Measurements from ENCODE around the gene FIGN. TPM values are rescaled to one million over a fixed set of nuclear protein-coding genes. Genes with fewer than 3 reads are reported as not detected.

The FIGN gene
- total RNA-seq, 1 experiment from 2014 or later, result 1.5 TPM

GRCh38 chr2:163764566-163764965, 28.8 kb upstream of the FIGN start:
- ChIA-PET POLR2A (ENCODE audit: unreplicated experiment) (no interaction called here), CTCF (no interaction called here)
- H3K27me3 ChIP-seq (ENCODE audit: low read length), result no peaks in the 10 kb centered on the region
- no peak overlapping the region for H3K4me3 ChIP-seq (ENCODE audit: low read length)
- H2AFZ ChIP-seq (ENCODE audit: low read length), result no peak overlapping the region
- H3K79me2 ChIP-seq (ENCODE audit: low read length), result no peaks in the 10 kb centered on the region
- no peaks in the 10 kb centered on the region for H3K4me1 ChIP-seq (ENCODE audit: insufficient read depth, low read length)
- H3K9me2 ChIP-seq (replicated peaks; ENCODE audit: low read length), result no peaks in the 10 kb centered on the region
- no peak overlapping the region for H3K9ac ChIP-seq (ENCODE audit: low read length)
- TF ChIP-seq CTCF (conservative IDR thresholded peaks at IDR 0.05; ENCODE audit: low read depth, low read length) (no peak), EZH2phosphoT487 (IDR thresholded peaks at IDR 0.05; ENCODE audit: borderline replicate concordance, low read length) (no peak), EZH2 (IDR thresholded peaks at IDR 0.05; ENCODE audit: low read length, unreplicated experiment) (no peak)
- no peak overlapping the region for H3K4me2 ChIP-seq (ENCODE audit: low read length)
- DNase-seq (no peak), ATAC-seq (no peak)
- BruUV-seq (replicated peaks), result no TSS peak
- no peaks in the 10 kb centered on the region for H3K36me3 ChIP-seq (ENCODE audit: low read depth, low read length)
- intact Hi-C loops (cut with micrococcal nuclease), result no loop called here
- H4K20me1 ChIP-seq (ENCODE audit: low read length), result no peaks in the 10 kb centered on the region
- no peaks in the 10 kb centered on the region for H3F3A ChIP-seq (ENCODE audit: low read length, unreplicated experiment)
- H3K9me3 ChIP-seq (ENCODE audit: low read length), result no peaks in the 10 kb centered on the region
- no peak overlapping the region for H3K27ac ChIP-seq (ENCODE audit: low read length)

GRCh38 chr2:163759013-163759412, 23.2 kb upstream of the FIGN start:
- ChIA-PET CTCF (no interaction called here), POLR2A (ENCODE audit: unreplicated experiment) (no interaction called here)
- Histone ChIP-seq H3K4me1 (ENCODE audit: insufficient read depth, low read length) (no peaks in the 10 kb centered on the region), H3F3A (ENCODE audit: low read length, unreplicated experiment) (no peaks in the 10 kb centered on the region), H2AFZ (ENCODE audit: low read length) (no peak overlapping the region), H3K79me2 (ENCODE audit: low read length) (no peaks in the 10 kb centered on the region), H3K4me2 (ENCODE audit: low read length) (no peak overlapping the region), H3K9me3 (ENCODE audit: low read length) (no peaks in the 10 kb centered on the region), H3K4me3 (ENCODE audit: low read length) (no peak overlapping the region), H3K9me2 (replicated peaks; ENCODE audit: low read length) (no peaks in the 10 kb centered on the region), H4K20me1 (ENCODE audit: low read length) (no peaks in the 10 kb centered on the region), H3K36me3 (ENCODE audit: low read depth, low read length) (no peaks in the 10 kb centered on the region), H3K9ac (ENCODE audit: low read length) (no peak overlapping the region), H3K27me3 (ENCODE audit: low read length) (no peaks in the 10 kb centered on the region), H3K27ac (ENCODE audit: low read length) (no peak overlapping the region)
- ATAC-seq (no peak), DNase-seq (no peak)
- TF ChIP-seq EZH2 (IDR thresholded peaks at IDR 0.05; ENCODE audit: low read length, unreplicated experiment), result no peak
- TF ChIP-seq CTCF (conservative IDR thresholded peaks at IDR 0.05; ENCODE audit: low read depth, low read length), result no peak
- TF ChIP-seq EZH2phosphoT487 (IDR thresholded peaks at IDR 0.05; ENCODE audit: borderline replicate concordance, low read length), result no peak
- no TSS peak for BruUV-seq (replicated peaks)
- intact Hi-C loops (cut with micrococcal nuclease), result no loop called here

- Histone ChIP-seq H3K4me3 (ENCODE audit: low read length) (no peak overlapping the region), H3K27me3 (ENCODE audit: low read length) (no peaks in the 10 kb centered on the region), H3K36me3 (ENCODE audit: low read depth, low read length) (no peaks in the 10 kb centered on the region), H3K9ac (ENCODE audit: low read length) (no peak overlapping the region), H4K20me1 (ENCODE audit: low read length) (no peaks in the 10 kb centered on the region), H3F3A (ENCODE audit: low read length, unreplicated experiment) (no peaks in the 10 kb centered on the region), H2AFZ (ENCODE audit: low read length) (no peak overlapping the region), H3K4me1 (ENCODE audit: insufficient read depth, low read length) (no peaks in the 10 kb centered on the region), H3K9me2 (replicated peaks; ENCODE audit: low read length) (no peaks in the 10 kb centered on the region), H3K9me3 (ENCODE audit: low read length) (no peaks in the 10 kb centered on the region), H3K27ac (ENCODE audit: low read length) (no peak overlapping the region), H3K4me2 (ENCODE audit: low read length) (no peak overlapping the region), H3K79me2 (ENCODE audit: low read length) (no peaks in the 10 kb centered on the region)
- no peak for ATAC-seq
- intact Hi-C loops (cut with micrococcal nuclease), result no loop called here
- TF ChIP-seq EZH2phosphoT487 (IDR thresholded peaks at IDR 0.05; ENCODE audit: borderline replicate concordance, low read length) (no peak), CTCF (conservative IDR thresholded peaks at IDR 0.05; ENCODE audit: low read depth, low read length) (no peak), EZH2 (IDR thresholded peaks at IDR 0.05; ENCODE audit: low read length, unreplicated experiment) (no peak)
- CTCF ChIA-PET, result no interaction called here
- no TSS peak for BruUV-seq (replicated peaks)
- DNase-seq, result no peak
- POLR2A ChIA-PET (ENCODE audit: unreplicated experiment), result no interaction called here
These were observed 22.0 kb upstream of the FIGN start for GRCh38 chr2:163757814-163758213.
